COLO668 (cell line): ENCODE data around the gene NXPH3.
"Not testable (repeated sequence)": the region's sequence is repeated elsewhere in the genome, so short reads cannot be mapped to it uniquely, and the experiment has no call there.

ENCODE experiments used
- DNase-seq: peaks from one replicate; lab custom pipeline; 2025; ENCODE audit not compliant: unreplicated experiment; lab: John Stamatoyannopoulos, UW

Gene NXPH3

DNA sequence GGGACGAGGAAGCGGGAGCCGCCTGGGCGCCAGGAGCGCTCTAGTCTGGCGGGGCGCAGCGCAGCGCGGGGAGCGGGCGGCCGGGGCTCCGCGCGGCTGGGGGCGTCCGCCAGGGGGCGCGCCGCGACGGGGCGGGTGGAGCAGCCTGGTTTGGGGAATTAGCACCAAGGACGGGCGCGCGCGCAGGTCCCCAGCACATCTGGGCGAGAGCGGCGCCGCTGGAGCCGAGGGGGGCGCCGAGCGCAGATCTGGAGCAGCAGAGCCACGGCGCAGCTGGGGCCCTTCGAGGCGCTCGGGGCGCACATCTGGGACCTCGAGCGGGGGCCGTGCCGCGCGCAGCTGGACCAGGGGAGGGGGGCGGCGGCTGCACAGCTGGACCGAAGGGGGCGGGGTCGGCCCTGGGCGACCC lies at the start of gene NXPH3:
Gene NXPH3, plus strand, starts transcription at position 193 of the 409 bp plus-strand sequence. CDS start 349 bp downstream, outside the sequence.
- peak; percentile 48 for DNase-seq

DNA sequence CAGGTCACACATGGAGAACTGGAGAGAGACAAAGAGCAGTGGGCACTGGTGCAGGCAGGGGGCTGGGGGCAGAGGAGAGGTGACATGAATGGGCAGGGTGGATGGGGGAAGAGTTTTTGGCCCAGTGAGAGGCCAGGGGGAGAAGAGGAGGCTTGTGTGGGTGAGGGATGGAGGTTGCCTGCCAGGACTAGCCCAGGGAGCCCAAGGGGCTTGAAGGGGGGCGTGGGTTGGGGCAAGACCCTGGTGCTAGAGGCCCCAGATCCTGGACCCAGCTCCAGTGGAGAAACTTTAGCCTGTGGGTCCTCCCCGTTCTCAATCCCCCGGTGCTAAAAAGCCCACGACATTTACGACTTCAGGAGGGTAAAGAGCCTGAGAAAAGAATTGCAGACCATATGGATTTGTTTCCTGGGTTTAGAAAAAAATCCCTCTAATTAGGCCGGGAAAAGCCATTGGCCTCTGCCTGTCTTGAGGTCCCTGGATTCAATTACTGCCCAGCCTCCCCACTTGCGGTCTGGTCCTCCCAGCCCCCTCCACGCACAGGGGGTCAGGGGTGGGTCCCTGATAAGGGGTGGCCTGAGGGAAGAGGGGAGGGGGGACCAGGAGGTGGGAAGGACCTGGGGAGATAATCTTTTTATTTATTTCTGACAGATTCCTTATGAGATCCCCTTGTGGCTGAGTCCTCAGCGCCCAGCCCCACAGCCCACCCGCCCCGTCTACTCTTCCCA lies 47.6 kb upstream of the NXPH3 start:
- DNase-seq: no peak

DNA sequence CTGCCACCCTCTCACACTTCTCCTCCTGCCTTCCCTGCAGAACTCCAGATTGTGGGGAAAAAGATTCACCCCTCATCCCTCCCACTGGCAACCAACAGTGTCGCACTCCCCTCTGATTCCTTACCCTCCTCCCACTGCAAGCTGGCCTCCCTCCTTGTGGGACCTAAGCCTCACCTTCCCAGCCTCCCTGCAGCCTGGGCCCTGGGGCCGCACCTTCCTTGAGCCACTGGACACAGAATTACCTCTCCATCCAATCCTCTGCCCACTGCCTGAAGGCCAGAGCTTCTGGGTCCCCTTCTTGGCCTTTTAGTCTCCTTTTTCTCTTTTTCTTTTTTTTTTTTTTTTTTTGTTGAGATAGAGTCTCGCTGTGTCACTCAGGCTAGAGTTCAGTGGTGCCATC lies 46.7 kb upstream of the NXPH3 start:
- no peak for DNase-seq

DNA sequence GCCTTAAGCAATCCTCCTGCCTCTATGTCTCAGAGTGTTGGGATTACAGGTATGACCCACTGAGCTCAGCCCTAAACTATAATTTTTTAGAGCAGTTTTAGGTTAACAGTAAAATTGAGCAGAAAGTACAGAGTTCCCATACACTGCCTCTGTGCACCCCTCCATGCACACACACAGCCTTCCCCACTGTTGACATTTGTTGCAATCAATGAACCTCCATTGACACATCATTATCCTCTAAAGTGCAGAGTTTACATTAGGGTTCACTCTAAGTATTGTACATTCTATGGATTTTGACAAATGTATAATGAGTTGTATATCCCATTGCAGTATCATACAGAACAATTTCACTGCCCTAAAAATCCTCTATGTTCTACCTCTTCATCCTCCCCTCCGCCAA lies 45.6 kb upstream of the NXPH3 start:
- DNase-seq: no peak

DNA sequence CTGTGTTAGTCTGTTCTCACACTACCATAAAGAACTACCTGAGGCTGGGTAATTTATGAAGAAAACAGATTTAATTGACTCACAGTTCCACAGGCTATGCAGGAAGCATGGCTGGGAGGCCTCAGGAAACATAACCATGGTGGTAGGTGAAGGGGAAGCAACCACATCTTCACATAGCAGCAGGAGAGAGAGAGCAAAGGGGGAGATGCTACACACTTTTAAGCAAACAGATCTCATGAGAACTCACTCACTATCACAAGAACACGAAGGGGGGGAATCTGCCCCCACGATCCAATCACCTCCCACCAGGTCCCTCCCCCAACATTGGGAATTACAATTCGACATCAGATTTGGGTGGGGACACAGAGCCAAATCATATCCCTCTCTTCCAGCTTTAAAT lies 31.8 kb upstream of the NXPH3 start:
- no peak for DNase-seq

DNA sequence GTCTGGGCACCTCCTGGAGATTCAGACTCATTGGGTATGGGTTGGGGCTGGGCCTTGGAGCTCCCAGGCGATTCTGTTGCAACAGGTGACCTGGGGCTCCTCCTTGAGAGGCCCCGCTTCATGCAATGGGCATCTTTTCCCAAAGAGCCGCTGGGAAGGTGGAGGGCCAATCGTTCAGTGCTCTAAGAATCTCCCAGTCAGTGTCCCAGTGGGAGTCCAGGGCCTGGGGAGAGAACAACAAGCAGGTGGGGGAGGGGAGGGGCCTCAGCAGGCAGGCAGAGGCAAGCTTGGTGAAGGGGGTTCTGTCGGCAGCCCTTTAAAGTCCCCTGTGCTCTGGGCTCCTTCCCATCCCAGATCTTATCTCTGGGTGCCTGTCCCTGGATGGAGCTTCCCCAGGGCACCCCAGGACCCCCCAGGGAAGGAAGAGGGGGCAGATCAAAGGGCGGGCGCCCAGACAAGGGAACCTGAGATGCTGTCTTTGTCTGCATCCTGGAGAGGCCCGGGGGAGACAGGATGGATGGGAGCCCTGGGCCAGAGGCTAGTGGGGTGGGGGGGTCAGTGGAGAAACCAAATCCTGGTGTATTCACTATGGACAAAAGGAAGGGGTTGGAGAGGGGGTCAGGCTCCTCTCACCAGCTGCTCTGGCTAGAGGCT lies 30.5 kb upstream of the NXPH3 start:
- no peak for DNase-seq

DNA sequence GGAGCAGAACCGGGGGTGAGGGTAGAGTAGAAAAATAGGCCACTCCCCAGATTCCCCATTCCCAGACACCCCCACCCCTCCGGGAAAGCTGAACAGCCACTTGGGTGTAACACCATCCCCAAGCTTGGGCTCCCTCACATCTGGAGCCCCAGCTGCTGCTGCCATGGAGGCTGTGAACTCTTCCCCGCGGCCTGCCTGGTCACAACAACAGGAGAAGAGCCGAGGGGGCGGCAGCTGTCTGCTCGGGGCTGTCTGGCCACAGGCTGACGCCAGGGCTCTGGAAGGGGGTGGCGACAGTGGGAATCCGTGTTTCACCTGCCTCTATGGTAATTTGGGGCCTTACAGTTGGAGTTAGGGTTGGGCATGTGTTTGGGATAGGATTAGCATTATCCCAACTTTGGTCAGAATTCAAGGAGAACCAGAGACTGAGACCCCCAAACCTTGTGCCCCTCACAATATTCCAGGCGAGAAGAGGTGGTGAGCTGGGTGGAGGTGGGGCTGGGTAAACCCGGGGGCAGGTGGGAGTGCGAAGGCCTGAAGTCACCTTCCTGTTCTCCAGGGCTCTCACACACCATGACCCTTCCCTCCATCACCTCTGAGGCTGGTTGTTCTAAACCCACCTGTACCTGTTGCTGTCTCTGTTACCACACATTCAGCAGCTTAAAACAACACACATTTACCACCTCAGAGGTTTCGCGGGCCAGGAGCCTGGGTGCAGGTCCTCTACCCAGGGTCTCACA lies 29.7 kb upstream of the NXPH3 start:
- DNase-seq: no peak

DNA sequence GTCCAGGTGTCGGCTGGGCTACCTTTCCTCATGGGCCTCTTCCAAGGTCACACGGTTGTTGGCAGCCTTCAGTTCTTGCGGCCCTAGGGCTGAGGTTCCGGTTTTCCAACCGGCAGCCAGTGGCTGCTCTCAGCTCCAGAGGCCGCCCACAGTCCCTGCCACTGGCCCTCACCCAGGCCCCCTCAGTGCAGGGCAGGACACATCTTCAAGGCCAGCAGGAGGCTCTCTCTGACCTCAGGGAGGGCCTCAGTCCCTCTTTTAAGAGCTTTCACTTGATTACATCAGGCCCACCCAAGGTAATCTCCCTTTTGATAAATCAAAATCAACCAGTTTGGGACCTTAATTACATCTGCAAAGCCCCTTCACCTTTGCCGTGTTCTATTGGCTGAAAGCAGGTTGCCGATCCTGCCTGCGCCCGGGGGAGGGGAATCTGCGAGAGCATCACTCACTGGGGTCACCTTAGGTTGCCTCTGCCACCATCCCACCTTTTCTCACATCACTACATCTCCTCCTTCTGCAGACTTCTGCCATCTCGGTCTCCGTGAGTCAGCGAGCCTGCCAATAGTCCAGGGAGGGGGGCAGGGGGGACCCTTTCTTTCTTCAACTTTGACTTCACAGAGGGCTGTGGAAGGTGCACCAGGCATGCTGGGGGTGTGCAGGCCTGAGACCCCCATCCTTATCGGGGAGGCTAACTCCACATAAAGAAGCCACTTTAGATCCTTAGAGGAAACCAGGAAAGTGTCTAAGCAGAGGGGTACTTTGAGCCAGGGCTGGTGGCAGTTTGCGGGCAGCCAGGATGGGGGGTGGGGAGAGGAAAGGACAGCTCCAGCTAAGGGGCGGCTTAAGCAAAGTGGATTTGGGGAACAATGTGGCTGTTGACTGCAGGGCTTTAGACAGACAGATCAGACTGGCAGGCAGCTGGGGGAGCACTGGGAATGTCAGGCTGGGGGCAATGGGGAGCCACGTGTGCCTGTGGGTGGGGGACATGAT lies 28.8 kb upstream of the NXPH3 start:
- no peak for DNase-seq

DNA sequence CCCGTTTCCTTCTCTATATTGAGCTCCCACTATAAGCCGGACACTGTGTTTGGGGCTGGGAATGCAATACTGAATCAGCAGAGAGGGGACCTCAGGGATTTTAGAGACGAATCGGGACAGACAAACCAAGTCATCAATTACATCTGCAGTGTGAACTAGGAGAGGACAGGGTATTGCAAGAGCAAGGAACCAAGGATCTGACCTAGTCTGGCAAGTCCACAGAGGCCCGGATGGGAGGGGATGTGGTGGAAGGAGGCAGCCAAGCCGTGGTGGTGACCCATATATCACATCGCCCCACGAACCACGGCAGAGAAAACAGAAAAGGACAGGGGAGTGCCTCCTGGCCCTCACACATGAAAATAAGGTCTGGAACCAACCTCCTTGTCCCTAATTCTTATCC lies 28.1 kb upstream of the NXPH3 start:
- no peak for DNase-seq

DNA sequence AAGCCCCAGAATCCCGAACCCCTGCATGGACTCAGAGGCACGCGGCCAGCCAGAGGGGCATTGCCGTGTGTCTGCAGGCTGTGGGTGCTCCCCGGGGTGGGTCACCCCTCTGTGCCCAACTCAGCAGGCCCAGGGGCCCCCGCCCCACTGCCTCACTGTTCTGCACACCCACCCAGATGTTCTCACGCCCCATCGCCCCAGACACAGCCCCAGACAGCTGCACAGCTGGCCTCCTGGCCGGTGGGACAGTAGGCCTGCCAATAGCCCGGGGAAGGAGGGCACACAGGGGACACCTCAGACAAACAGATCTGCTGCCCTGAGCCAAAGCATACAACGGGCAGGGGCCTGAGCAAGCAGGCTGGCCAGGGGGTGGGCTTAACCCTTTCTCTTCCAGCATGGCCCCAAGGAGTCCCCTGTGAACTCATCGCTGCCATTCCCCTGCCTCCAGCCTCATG lies 27.6 kb upstream of the NXPH3 start:
- DNase-seq: no peak

DNA sequence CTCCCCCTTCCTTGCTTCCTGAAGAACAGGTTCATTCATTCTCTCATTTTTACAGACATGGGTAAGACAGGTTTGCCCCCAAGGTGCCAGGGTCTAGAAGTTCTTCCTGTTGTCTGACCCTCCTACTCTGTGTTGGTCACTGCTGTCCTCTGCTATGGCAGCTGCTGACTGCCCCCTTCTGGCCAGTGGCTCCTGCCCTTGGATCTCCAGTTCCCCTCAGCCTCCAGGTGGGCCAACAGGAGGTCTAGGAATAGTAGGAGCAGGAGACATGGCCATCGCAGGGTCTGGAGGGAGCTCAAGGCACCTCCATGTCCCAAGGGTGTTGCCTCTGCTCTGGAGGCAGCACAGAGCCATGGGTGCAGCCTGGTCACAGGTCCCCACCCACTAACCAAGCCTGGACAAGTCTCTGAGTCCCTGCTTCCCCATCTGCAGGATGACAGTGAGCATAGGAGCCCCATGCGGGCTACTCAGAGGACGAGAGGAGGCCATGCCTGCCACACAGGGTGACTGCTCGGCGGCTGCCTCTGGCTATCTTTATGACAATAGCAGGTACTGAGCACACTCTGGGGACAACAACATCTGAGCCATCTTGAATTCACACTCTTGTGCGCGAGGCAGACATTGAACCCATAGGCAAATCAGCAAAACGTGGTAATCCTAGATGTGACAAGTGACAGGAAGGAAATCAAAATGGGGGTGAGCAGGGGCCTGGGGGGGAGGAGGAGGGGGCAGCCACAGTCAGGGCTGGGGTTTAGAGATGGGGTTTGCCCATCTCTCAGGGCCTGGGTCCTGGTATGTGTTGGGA lies 27.0 kb upstream of the NXPH3 start:
- DNase-seq: peak; percentile 3

DNA sequence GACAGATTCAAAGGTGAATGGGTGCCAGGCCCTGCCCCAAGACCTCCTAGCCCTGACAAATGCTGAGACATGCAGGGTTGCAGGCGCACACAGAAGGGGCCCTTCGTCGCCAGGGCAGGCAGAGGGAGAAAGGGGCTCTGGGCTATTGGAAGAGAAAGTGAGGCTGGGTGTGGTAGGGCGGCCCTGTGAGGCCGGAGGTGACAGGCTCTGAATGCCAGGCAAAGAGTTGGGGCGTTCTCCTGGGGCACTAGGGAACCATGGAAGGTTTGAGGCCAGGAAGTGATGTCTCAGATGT lies 26.4 kb upstream of the NXPH3 start:
- no peak for DNase-seq

DNA sequence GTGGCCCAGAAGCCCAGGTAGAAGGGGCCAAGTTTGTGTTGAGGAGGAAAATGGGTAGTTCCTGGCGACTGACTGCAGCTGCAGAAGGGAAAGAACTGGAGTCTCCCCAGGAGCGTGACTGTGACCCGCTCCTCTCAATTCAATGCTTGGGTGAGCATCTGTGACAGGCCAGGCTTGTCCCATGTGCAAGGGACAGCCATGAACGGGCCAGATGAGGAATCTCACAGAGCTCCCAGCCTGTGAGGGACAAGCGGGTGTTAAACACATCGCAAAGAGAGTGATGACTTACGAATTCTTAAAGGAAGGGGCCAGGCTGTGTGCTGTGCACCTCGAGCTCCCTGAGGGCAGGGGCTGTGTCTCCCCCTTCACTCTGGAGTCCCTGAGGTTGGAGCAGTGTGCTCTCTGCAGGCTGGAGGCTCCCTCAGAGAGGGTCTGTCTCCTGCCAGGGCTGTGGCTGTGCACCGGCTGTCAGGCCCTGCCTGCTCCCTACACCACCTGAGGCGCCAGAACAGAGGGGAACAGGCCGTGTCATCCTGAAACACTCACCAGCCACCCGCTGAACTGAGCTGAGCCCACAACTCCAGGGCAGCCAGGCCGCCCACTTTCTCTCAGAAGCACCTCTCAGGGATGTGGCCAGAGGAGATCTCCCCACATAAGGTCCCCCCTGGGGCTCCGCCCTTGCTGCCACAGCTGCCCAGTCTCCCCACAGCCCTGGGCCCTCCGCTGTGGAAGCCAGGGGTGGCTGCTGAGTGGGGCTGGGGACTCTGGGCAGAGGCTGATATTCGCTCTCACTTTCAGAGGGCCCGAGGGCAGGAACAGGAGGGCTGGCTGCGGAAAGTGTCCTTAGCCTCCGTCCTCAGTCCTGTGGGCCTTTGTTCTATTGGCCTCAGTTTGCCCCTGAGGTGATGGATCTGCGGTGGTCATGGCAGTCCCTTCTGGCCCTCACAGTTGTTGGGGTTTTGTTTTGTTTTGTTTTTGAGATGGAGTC lies 25.7 kb upstream of the NXPH3 start:
- no peak for DNase-seq

DNA sequence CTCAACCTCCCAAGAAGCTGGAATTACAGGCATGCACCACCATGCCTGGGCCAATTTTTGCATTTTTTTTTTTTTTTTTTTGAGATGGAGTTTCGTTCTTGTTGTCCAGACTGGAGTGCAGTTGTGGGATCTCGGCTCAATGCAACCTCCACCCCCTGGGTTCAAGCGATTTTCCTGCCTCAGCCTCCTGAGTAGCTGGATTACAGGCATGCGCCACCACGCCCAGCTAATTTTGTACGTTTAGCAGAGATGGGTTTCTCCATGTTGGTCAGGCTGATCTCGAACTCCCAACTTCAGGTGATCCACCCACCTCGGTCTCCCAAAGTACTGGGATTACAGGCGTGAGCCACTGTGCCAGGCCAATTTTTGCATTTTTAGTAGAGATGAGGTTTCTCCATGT lies 24.9 kb upstream of the NXPH3 start:
- DNase-seq: not testable (repeated sequence)

DNA sequence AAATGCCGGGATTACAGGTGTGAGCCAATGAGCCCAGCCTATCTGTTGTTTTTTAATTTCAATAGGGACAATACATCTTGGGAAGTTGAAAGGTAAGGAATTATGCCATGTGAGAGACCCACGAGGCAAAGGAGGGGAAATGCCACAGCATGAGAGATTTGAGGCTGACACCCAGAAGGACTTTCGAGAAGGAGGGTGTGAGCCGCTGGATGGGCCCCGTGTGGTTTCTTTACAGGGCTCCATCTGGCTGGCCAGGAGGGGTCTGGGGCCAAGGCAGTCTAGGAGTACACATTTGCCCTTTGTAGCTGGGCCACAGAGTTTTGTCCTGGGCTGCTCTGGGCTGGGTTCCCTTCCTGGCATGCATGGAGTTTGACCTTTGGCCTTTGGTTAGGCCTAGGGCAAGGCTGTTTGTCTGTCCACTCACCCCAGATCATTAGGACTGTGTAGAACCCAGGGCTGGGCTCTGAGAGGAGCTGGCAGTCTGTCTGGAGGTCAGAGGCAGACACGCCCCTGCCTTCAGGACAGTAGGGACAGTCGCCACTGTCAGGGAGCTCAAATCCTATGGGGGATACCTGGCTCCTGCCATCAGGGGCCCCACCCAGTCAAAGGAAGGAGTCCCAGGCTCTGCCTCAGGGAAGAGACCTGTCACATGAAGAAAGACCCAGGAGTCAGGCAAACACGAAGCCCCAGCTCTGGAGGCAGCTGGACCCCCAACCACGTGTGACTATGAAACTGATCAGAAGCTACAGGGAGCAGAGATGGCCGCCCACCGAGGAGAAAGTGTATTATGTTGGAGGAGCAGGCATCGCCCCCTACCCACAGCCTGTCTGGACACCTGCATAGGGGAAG lies 24.2 kb upstream of the NXPH3 start:
- no peak for DNase-seq

DNA sequence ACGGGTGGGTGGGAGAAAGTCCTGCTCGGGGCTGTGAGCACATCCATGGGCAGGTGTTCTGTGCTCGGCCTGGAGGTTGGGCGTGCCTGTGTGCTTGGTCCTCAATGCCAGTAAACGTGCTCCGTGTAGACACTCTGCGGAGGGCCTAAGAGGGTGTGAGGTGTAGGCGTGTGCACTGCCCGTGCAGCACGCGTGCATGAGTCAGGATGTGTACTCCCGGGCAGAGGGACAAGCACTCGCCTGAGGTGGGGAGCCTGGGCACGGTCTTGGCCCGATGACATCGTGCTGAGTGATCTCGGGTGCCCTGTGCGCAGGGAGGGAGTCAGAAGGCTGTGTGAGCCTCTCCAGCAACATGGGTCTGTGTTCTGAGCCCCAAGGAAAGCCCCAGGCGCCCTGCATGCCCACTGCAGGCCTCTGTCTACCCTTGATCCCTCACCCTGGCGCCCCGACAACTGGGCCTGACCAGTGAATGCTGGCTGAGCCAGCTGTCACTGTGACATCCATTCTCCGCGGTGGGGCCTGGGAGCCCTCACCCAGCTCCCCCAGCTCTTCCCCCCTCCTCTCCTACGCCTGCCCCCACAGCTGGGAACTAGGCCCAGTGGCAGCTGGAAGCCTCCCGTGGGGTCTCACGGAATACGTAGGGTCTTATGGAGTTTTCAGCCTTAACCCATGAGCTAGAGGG lies 23.5 kb upstream of the NXPH3 start:
- DNase-seq: peak; percentile 0

DNA sequence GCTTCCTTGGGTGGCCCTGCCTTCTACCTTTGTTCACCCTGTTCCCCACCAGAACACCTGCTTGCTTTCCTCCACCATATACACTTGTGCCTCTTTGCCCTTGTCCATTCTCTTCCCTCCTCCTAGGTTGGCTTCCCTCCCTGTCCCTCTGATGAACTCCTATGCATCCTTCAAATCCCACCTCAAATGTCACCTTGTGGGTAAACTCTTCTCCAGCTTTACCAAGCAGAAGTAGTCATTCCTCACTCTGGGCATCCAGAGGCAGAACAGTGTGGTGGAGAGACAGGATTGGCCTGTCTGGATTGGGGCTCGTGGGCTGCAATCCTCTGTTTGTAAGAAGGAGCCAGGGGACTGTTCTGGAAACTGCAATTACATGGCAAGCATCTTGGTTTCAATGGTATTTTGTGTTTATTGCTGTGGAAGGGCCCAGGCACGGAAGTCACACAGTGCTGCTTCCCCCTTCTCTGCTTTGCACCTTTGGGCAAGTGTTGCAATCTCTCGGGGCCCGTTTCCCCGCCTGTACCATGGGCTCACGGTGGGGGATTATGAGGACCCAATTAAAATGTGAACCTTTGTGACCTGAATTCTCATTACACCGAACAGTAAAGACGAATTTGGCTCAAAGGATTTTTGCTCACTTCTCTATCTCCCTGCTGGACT lies 21.9 kb upstream of the NXPH3 start:
- no peak for DNase-seq
